Activated CD4-positive, alpha-beta memory T cell treated with anti-CD3 and anti-CD28 coated beads, Interleukin-2, amount 10 ng/mL, durations not matched to agents 7 days and 5 days (primary cell): ENCODE measurements around the gene FRG2. TPM values are rescaled to one million over a fixed set of nuclear protein-coding genes. Genes with fewer than 3 reads are reported as not detected.
A peak's percentile ranks its signal among the peaks of the same experiment; 100 is the strongest.
"Not testable (repeated sequence)": the region's sequence is repeated elsewhere in the genome, so short reads cannot be mapped to it uniquely, and the experiment has no call there.

Experiments used
- CTCF ChIA-PET: fragments of 350-600 bp; sonication (Branson Sonifier 250); formaldehyde crosslinking; loops from one replicate; lab custom pipeline; 2021; ENCODE audit warnings: antibody characterized with exemption, inconsistent platforms; lab: Charles Lee
- POLR2A ChIA-PET: fragments of 350-600 bp; sonication (Branson Sonifier 250); formaldehyde crosslinking; loops from one replicate; lab custom pipeline; 2021; ENCODE audit warnings: antibody characterized with exemption; lab: Charles Lee
- DNase-seq: peaks from one replicate; pipeline ENCODE4 v3.0.0-alpha.2; 2020
- H3K27ac Mint-ChIP-seq: one replicate; pipeline ENCODE4 v1.8.0; 2021; ENCODE audit warnings: mild to moderate bottlenecking, mixed read lengths
- H3K27me3 Mint-ChIP-seq: one replicate; pipeline ENCODE4 v1.8.0; 2021; ENCODE audit warnings: mixed read lengths
- H3K36me3 Mint-ChIP-seq: one replicate; pipeline ENCODE4 v1.8.0; 2021; ENCODE audit warnings: low read depth, mixed read lengths
- H3K4me1 Mint-ChIP-seq: one replicate; pipeline ENCODE4 v1.8.0; 2021; ENCODE audit warnings: mixed read lengths
- H3K4me3 Mint-ChIP-seq: one replicate; pipeline ENCODE4 v1.8.0; 2021; ENCODE audit warnings: mild to moderate bottlenecking, mixed read lengths
- H3K9me3 Mint-ChIP-seq: one replicate; pipeline ENCODE4 v1.8.0; 2021; ENCODE audit warnings: mixed read lengths
- total RNA-seq, 2 experiments: library from RNA; stranded (reverse); gene quantifications; one replicate each; pipeline ENCODE4 v1.2.3, GENCODE V29; 2021

The FRG2 gene
- total RNA-seq, 2 experiments from 2014 or later: not detected

GRCh38 chr4:190020790-190021717 is 6.0 kb downstream of the FRG2 start:
- peaks cover 18% of the 10 kb centered on the region for H3K36me3 Mint-ChIP-seq
- H3K27me3 Mint-ChIP-seq: peaks cover 47% of the 10 kb centered on the region
- H3K27ac Mint-ChIP-seq: peak overlapping the region; percentile 28
- CTCF ChIA-PET: no interaction called here
- POLR2A ChIA-PET: no interaction called here
- DNase-seq: no peak
- H3K9me3 Mint-ChIP-seq: no peaks in the 10 kb centered on the region
- H3K4me1 Mint-ChIP-seq: peaks cover 33% of the 10 kb centered on the region
- H3K4me3 Mint-ChIP-seq: peak overlapping the region; percentile 57

DNA sequence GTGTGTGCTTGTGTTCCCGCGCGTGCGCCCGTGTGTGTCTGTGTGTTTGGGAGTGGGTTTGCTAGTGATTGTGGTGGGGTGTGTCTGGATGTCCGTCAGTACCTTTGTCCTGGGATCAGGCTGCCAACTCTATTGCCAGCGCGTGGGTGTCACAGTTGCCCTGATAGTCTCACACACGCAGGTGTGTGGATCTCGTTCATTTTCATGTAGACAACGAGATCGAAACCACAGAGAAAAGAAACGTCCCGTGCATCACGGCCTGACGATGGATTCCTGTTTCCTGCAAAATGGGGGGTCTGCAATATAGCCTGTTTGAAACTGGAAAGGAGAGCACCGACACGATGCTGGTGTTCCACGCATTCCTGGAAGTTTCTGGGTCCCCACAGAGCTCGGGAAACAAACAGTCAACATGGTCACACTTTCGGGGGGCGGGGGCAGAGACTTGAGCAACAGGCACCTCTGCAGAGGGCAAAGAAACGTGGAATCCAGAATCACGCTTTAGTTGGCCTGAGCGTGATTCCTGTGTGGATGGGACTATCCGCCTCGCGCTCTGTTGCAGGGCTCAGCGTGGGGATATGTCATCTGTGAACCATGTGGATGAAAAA is 7.1 kb downstream of the FRG2 start:
- Mint-ChIP-seq H3K4me3 (peak overlapping the region; percentile 14), H3K4me1 (peaks cover 35% of the 10 kb centered on the region), H3K27me3 (peaks cover 53% of the 10 kb centered on the region), H3K36me3 (peaks cover 20% of the 10 kb centered on the region)
- POLR2A ChIA-PET, H3K27ac Mint-ChIP-seq, H3K9me3 Mint-ChIP-seq, DNase-seq, CTCF ChIA-PET: not testable (repeated sequence)

DNA sequence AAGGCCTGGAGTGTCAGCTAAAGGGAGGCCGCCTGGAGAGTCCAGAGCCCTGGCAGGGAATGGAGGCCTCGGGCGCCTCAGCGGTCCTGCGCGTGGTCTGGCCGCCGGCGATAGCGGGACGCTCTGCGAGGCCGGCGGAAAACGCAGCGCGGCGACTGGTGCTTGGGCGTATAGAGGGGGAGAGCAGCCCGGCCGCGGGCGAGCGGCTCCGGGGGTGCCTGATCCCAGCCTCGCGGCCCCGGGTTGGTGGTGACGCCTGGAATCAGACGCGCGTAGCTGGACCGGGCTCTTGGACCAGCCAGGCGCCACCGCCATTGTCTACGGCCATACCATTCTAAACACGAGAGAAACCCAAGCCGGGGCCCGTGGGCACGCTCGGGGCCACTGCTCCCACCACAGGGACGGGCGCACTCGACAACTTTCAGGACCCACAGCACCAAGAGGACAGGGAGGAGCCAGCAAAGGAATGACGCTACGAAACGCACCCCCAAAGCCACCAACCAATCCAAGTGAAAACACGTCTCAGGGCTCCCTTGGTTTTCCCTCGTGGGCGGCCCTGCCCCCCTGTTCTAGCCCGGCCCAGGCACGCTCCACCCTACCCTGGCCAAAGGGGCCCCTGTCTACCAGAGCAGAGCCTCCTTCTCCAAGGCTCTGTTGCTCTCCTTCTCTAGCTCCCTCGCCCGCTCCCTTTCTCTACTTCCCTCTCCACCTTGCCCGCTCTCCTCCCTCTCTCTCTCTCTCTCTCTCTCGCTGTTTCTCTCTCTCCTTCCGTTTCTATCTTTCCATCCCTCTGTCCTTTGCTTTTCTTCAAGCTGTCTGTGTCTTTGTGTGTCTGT is 7.8 kb downstream of the FRG2 start:
- no peaks in the 10 kb centered on the region for H3K9me3 Mint-ChIP-seq
- CTCF ChIA-PET: no interaction called here
- H3K4me1 Mint-ChIP-seq: peaks cover 38% of the 10 kb centered on the region
- DNase-seq: no peak
- POLR2A ChIA-PET: no interaction called here
- peaks cover 57% of the 10 kb centered on the region for H3K27me3 Mint-ChIP-seq
- H3K27ac Mint-ChIP-seq: no peak overlapping the region
- H3K36me3 Mint-ChIP-seq: peaks cover 20% of the 10 kb centered on the region
- H3K4me3 Mint-ChIP-seq: peak overlapping the region; percentile 14

- Mint-ChIP-seq H3K4me3 (peak overlapping the region; percentile 32), H3K4me1 (peaks cover 40% of the 10 kb centered on the region), H3K27ac (peak overlapping the region; percentile 26)
Observed at GRCh38 chr4:190018201-190018920, 8.7 kb downstream of the FRG2 start.

GRCh38 chr4:190017357-190018200 is 9.5 kb downstream of the FRG2 start:
- Mint-ChIP-seq H3K9me3 (no peaks in the 10 kb centered on the region), H3K27ac (peak overlapping the region; percentile 26), H3K36me3 (peaks cover 20% of the 10 kb centered on the region), H3K27me3 (peaks cover 67% of the 10 kb centered on the region), H3K4me3 (no peak overlapping the region), H3K4me1 (peaks cover 39% of the 10 kb centered on the region)
- DNase-seq: no peak
- CTCF ChIA-PET: no interaction called here
- POLR2A ChIA-PET: no interaction called here

More at GRCh38 chr4:190018201-190018920, 8.7 kb downstream of the FRG2 start:
- Mint-ChIP-seq H3K36me3 (peaks cover 20% of the 10 kb centered on the region), H3K9me3 (no peaks in the 10 kb centered on the region), H3K27me3 (peaks cover 63% of the 10 kb centered on the region)
- ChIA-PET CTCF (no interaction called here), POLR2A (no interaction called here)
- DNase-seq: no peak

- peaks cover 20% of the 10 kb centered on the region for H3K36me3 Mint-ChIP-seq
- H3K27ac Mint-ChIP-seq: no peak overlapping the region
- no peaks in the 10 kb centered on the region for H3K9me3 Mint-ChIP-seq
- ChIA-PET POLR2A (no interaction called here), CTCF (no interaction called here)
- H3K4me3 Mint-ChIP-seq: no peak overlapping the region
- H3K27me3 Mint-ChIP-seq: peaks cover 68% of the 10 kb centered on the region
- no peak for DNase-seq
- H3K4me1 Mint-ChIP-seq: peaks cover 39% of the 10 kb centered on the region
Observed at GRCh38 chr4:190016369-190017289, 10.4 kb downstream of the FRG2 start.

DNA sequence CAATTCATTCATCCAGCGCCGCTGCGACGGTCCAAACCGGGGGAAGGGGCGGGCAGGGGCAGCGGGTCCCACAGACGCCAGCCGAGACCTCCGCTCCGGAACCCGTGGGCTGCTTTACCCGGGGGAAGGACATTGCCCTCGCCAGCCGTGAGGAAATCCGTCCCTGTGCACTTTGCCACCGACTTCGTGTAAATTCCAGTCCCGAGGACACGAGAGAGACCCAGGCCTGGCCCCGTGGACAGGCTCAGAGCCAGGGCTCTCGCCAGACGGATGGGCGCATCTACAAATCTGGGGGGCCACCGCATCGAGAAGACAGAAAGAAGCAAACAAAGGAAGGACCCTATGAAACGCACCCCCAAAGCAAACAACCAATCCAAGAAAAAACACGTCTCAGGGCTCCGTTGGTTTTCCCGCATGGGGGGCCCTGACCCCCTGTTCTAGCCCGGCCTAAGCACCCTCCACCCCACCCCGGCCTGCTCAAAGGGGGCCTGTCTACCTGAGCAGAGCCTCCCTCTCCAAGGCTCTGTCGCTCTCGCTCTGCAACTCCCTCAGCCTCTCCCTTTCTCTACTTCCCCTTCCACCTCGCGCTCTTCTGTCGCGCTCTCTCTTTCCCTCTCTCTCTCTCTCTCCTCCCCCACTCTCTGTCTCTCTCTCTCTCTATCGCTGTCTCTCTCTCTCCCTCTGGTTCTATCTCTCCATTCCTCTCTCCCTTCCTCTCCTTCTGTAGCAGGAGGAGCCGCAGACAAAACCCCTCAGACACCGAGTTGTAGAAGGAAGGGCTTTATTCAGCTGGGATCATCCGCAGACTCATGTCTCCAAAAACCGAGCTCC is 11.3 kb downstream of the FRG2 start:
- H3K27ac Mint-ChIP-seq: no peak overlapping the region
- no peak for DNase-seq
- peak overlapping the region; percentile 8 for H3K4me3 Mint-ChIP-seq
- no peaks in the 10 kb centered on the region for H3K9me3 Mint-ChIP-seq
- ChIA-PET CTCF (no interaction called here), POLR2A (no interaction called here)
- H3K27me3 Mint-ChIP-seq: peaks cover 68% of the 10 kb centered on the region
- H3K36me3 Mint-ChIP-seq: peaks cover 20% of the 10 kb centered on the region
- peaks cover 33% of the 10 kb centered on the region for H3K4me1 Mint-ChIP-seq

- CTCF ChIA-PET: no interaction called here
- H3K27me3 Mint-ChIP-seq: peaks cover 60% of the 10 kb centered on the region
- no peak for DNase-seq
Observed at GRCh38 chr4:190014771-190015537, 12.1 kb downstream of the FRG2 start.

GRCh38 chr4:189989941-189990340 is 37.1 kb downstream of the FRG2 start:
- H3K4me1 Mint-ChIP-seq, H3K27ac Mint-ChIP-seq, H3K27me3 Mint-ChIP-seq, CTCF ChIA-PET, H3K9me3 Mint-ChIP-seq, H3K36me3 Mint-ChIP-seq, H3K4me3 Mint-ChIP-seq, POLR2A ChIA-PET, DNase-seq: not testable (repeated sequence)

More at GRCh38 chr4:190014771-190015537, 12.1 kb downstream of the FRG2 start:
- H3K4me1 Mint-ChIP-seq: peaks cover 28% of the 10 kb centered on the region
- no peak overlapping the region for H3K27ac Mint-ChIP-seq
- POLR2A ChIA-PET: no interaction called here
- H3K36me3 Mint-ChIP-seq: peaks cover 17% of the 10 kb centered on the region
- H3K9me3 Mint-ChIP-seq: no peaks in the 10 kb centered on the region
- H3K4me3 Mint-ChIP-seq: no peak overlapping the region

DNA sequence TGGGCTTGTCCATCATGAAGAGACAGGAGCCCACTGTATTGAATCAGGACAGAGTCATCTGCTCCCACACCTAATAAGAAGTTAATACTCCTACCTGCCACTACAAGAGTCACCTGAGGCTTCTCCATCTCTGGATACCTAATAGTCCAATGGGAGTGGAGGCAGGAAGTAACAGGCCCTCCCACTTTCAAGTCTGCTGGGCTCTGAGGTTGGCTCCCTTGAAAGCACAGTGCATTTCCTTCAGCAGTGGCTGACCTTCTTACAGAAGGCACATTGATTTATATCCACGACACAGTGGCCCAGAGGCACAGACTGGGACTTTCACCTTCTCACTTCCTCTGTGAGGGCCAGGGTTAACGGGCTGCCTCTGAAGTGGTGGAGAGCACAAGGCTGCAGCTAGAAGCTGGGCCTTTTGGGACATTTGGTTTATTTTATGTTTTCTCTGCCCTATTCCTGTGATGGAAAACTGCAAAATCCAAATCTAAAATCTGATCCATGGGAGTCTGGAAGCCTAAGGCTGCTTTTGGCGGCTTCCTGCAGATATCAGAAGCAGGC is 38.1 kb downstream of the FRG2 start:
- CTCF ChIA-PET: no interaction called here
- POLR2A ChIA-PET: no interaction called here
- H3K27me3 Mint-ChIP-seq: no peaks in the 10 kb centered on the region

More for the DNA sequence above, 38.1 kb downstream of the FRG2 start:
- H3K4me1 Mint-ChIP-seq: no peaks in the 10 kb centered on the region
- H3K36me3 Mint-ChIP-seq: no peaks in the 10 kb centered on the region
- no peak for DNase-seq
- no peak overlapping the region for H3K4me3 Mint-ChIP-seq
- H3K9me3 Mint-ChIP-seq: no peaks in the 10 kb centered on the region
- H3K27ac Mint-ChIP-seq: no peak overlapping the region
